Ovary (tissue), 9 donors: ENCODE data around the gene POU5F1. TPM values are rescaled to one million over a fixed set of nuclear protein-coding genes. Genes with fewer than 3 reads are reported as not detected.
"Not testable (repeated sequence)": the region's sequence is repeated elsewhere in the genome, so short reads cannot be mapped to it uniquely, and the experiment has no call there.

Source experiments
- DNase-seq, 5 donors: peaks; one replicate each; pipeline ENCODE4 v3.0.0-alpha.2; 2019 to 2020
- H3K27ac ChIP-seq, 2 donors: fragments of 200-600 bp; one replicate each; pipeline versions ENCODE4 v1.5.1 to v1.8.0; 2019 to 2022
- H3K27me3 ChIP-seq: fragments of 200-600 bp; one replicate; pipeline ENCODE4 v1.8.0; 2022
- H3K36me3 ChIP-seq: fragments of 200-600 bp; sonication (generic); one replicate; pipeline ENCODE4 v1.5.1; 2019
- H3K4me1 ChIP-seq: one replicate; pipeline ENCODE4 v1.8.1; 2013; ENCODE audit warnings: mild to moderate bottlenecking, moderate library complexity; ENCODE audit not compliant: insufficient read depth
- H3K4me3 ChIP-seq: fragments of 200-600 bp; sonication (generic); one replicate; pipeline ENCODE4 v1.5.1; 2017
- H3K9me3 ChIP-seq, 2 donors: fragments of 200-600 bp in 1 of 2; sonication (generic) in 1 of 2; one replicate each; pipeline versions ENCODE4 v1.5.1 to v1.8.1; 2013 to 2019; ENCODE audit warnings: mild to moderate bottlenecking in 1 of 2, moderate library complexity in 1 of 2
- CTCF ChIP-seq, 3 donors: fragments of 450-650 bp in 2 of 3; fragments of 200-600 bp in 1 of 3; IDR thresholded peaks; one replicate each; pipeline versions ENCODE4 v1.5.1 to v1.8.0; 2016 to 2022; ENCODE audit warnings: antibody characterized with exemption in 3 of 3, mild to moderate bottlenecking in 1 of 3
- EP300 ChIP-seq: sonication (generic); formaldehyde crosslinking; IDR thresholded peaks from one replicate; pipeline ENCODE4 v1.6.1; 2017; ENCODE audit warnings: antibody characterized with exemption
- POLR2A ChIP-seq: fragments of 450-650 bp; IDR thresholded peaks from one replicate; pipeline ENCODE4 v1.6.1; 2017; ENCODE audit warnings: antibody characterized with exemption, mild to moderate bottlenecking, moderate library complexity
- WGBS, 3 donors: extraction: QIAGEN DNeasy Blood & Tissue Kit in 1 of 3; methylation state at CpG; one replicate each; pipeline versions ENCODE4 v1.1.5 to v1.1.7; 2013 to 2017; 5-methylcytosine and 5-hydroxymethylcytosine counted together
- intact Hi-C, 4 donors: fragments of 100-400 bp; cut with DNase I; formaldehyde crosslinking; loops; one replicate each; pipeline versions ENCODE4 v1.11.0 to v1.15.1; 2022 to 2023
- polyA plus RNA-seq, 2 donors: library from polyadenylated mRNA; stranded (reverse); fragments of 200-250 nt in 1 of 2; fragments of 350-450 nt in 1 of 2; fragmentation: Illumina TruSeq in 1 of 2; extraction: RNeasy Lipid Tissue Mini Kit (QIAGEN cat#74804) in 1 of 2; gene quantifications; one replicate each; pipeline ENCODE4 v1.2.3, GENCODE V29; 2013 to 2014
- total RNA-seq, 7 donors: library from RNA; depleted of rRNA in 2 of 7; stranded (reverse); fragments of >200 nt in 2 of 7; fragmentation: NEBNext Ultra II Directional in 3 of 7; extraction: Animal tissue kit (Norgen Biotek cat#: 25700) in 3 of 7; gene quantifications; one replicate each; pipeline versions ENCODE4 v1.1.0 to v1.2.4, GENCODE V29; 2016 to 2023
- donor health status: DM: no; HTN: no; CAD: no; lungs with moderate emphysema.
- donor health status: DM: no; HTN: no; CAD: no.
- donor health status: Bipolar disorder and iron deficiency.
- donor health status: DM: yes; HTN: yes; CAD: no.
- donor health status: DM: no; HTN: no; CAD: no.
- donor health status: DM: yes; HTN: yes; CAD: no.

POU5F1 gene
- total and polyA plus RNA-seq, 9 donors, result 0.25 to 61.2 (median 2.1) TPM; not detected in 1

GRCh38 chr6:31205638-31206037 lies 35.2 kb upstream of the POU5F1 start:
- intact Hi-C loops, result no loop called here
- Histone ChIP-seq H3K27ac (no peak overlapping the region), H3K4me3 (no peak overlapping the region), H3K36me3 (no peaks in the 10 kb centered on the region), H3K27me3 (no peaks in the 10 kb centered on the region), H3K4me1 (peaks cover 2% of the 10 kb centered on the region), H3K9me3 (no peaks in the 10 kb centered on the region)
- WGBS, 3 donors, result 77 to 89% (median 77%) methylated on average over 2 of the region's 2 CpGs
- TF ChIP-seq CTCF (IDR thresholded peaks at IDR 0.05), result no peak
- TF ChIP-seq EP300, result no peak
- no peak for TF ChIP-seq POLR2A
- DNase-seq, result no peak

GRCh38 chr6:31204751-31205145 lies 34.3 kb upstream of the POU5F1 start:
- H3K27ac ChIP-seq, result no peak overlapping the region
- H3K9me3 ChIP-seq, result no peaks in the 10 kb centered on the region
- no peak overlapping the region for H3K4me3 ChIP-seq
- H3K27me3 ChIP-seq, result no peaks in the 10 kb centered on the region
- no peaks in the 10 kb centered on the region for H3K36me3 ChIP-seq
- intact Hi-C loops, result loop anchor here in 1 of 4 donors (5.0 kb wide), 1 partner anchor 153 kb away; the partner anchor contains the start of gene HLA-B
- WGBS, 3 donors, result 73 to 83% (median 81%) methylated on average over 4 of the region's 4 CpGs
- no peak for DNase-seq
- H3K4me1 ChIP-seq, result peaks cover 2% of the 10 kb centered on the region
- TF ChIP-seq CTCF (IDR thresholded peaks at IDR 0.05) (no peak), EP300 (no peak), POLR2A (no peak)

GRCh38 chr6:31203345-31203979 lies 33.0 kb upstream of the POU5F1 start:
- Histone ChIP-seq H3K9me3 (no peaks in the 10 kb centered on the region), H3K4me3 (peak overlapping the region; percentile 40), H3K36me3 (no peaks in the 10 kb centered on the region), H3K4me1 (peaks cover 3% of the 10 kb centered on the region), H3K27me3 (no peaks in the 10 kb centered on the region), H3K27ac (peak overlapping the region in 1 of 2 donors; percentile 29)
- intact Hi-C loops, result loop anchor here in 1 of 4 donors (5.0 kb wide), 1 partner anchor 154 kb away; the partner anchor contains the start of gene HLA-B
- 7 to 38% (median 11%) methylated on average over 5 of the region's 5 CpGs for WGBS, 3 donors
- TF ChIP-seq CTCF (IDR thresholded peaks at IDR 0.05), result no peak
- TF ChIP-seq EP300, result no peak
- TF ChIP-seq POLR2A, result no peak
- DNase-seq, result no peak

GRCh38 chr6:31202259-31203166 lies 32.0 kb upstream of the POU5F1 start:
- peaks cover 3% of the 10 kb centered on the region for H3K4me1 ChIP-seq
- 53 to 55% (median 54%) methylated on average over 11 of the region's 11 CpGs for WGBS, 3 donors
- H3K27me3 ChIP-seq, result no peaks in the 10 kb centered on the region
- TF ChIP-seq CTCF (IDR thresholded peaks at IDR 0.05) (no peak), EP300 (no peak), POLR2A (no peak)
- intact Hi-C loops, result loop anchor here in 1 of 4 donors (5.0 kb wide), 1 partner anchor 155 kb away; the partner anchor contains the start of gene HLA-B
- no peaks in the 10 kb centered on the region for H3K36me3 ChIP-seq
- DNase-seq, result no peak
- H3K4me3 ChIP-seq, result no peak overlapping the region
- no peak overlapping the region for H3K27ac ChIP-seq
- no peaks in the 10 kb centered on the region for H3K9me3 ChIP-seq

- H3K27ac ChIP-seq, DNase-seq, H3K9me3 ChIP-seq, H3K4me1 ChIP-seq, H3K4me3 ChIP-seq, H3K36me3 ChIP-seq, H3K27me3 ChIP-seq: not testable (repeated sequence)
- intact Hi-C loops, result loop anchor here (5.0 to 10.0 kb wide), 3 partner anchors 156 to 168 kb away; partner anchors contain the start of gene HLA-B (in 1 of the 4)
- 93 to 95% (median 93%) methylated on average over 4 of the region's 4 CpGs for WGBS, 3 donors
Measured at GRCh38 chr6:31199105-31199452, 28.6 kb upstream of the POU5F1 start.
